IMR-90 (cell line): Measurements from ENCODE around the gene TMEM247. TPM values are rescaled to one million over a fixed set of nuclear protein-coding genes. Genes with fewer than 3 reads are reported as not detected.

Experiments used
- ATAC-seq: fragments of 200-7000 bp; cut with Tn5 transposase; 2 replicates; pipeline ENCODE4 v1.9.1; 2020; ENCODE audit warnings: low read depth, mild to moderate bottlenecking, moderate library complexity
- BruUV-seq: library from RNA; stranded (reverse); fragments of 400-500 nt; replicated peaks from 2 replicates; lab custom pipeline; 2021; lab: Mats Ljungman, UMichigan
- CTCF ChIA-PET: fragments of 300-600 bp; formaldehyde crosslinking; extraction: SDS; loops from one replicate; lab custom pipeline; 2021; ENCODE audit warnings: antibody characterized with exemption; lab: Yijun Ruan, JAX
- POLR2A ChIA-PET: fragments of 300-600 bp; sonication (Branson Sonifier 250); formaldehyde crosslinking; loops from one replicate; lab custom pipeline; 2022; ENCODE audit warnings: antibody characterized with exemption; ENCODE audit not compliant: unreplicated experiment; lab: Charles Lee
- DNase-seq: peaks from one replicate; pipeline ENCODE4 v3.0.0; 2013
- H2AFZ ChIP-seq: replicated peaks from 2 replicates; pipeline ENCODE3; 2013; ENCODE audit warnings: low read length, mild to moderate bottlenecking; ENCODE audit not compliant: poor library complexity
- H2AK5ac ChIP-seq: 2 replicates; pipeline ENCODE4 v1.6.1; 2013; ENCODE audit warnings: low read depth, low read length, inconsistent platforms
- H2AK9ac ChIP-seq: replicated peaks from 2 replicates; pipeline ENCODE3; 2013; ENCODE audit warnings: mild to moderate bottlenecking, low read depth, low read length, moderate library complexity; ENCODE audit not compliant: poor library complexity
- H2BK120ac ChIP-seq: 2 replicates; pipeline ENCODE4 v1.6.1; 2013; ENCODE audit warnings: low read depth, low read length, inconsistent platforms
- H2BK15ac ChIP-seq: 3 replicates; pipeline ENCODE4 v1.6.1; 2013; ENCODE audit warnings: low read depth, low read length, inconsistent platforms
- H2BK20ac ChIP-seq: 2 replicates; pipeline ENCODE4 v1.6.1; 2013; ENCODE audit warnings: low read depth, mild to moderate bottlenecking, inconsistent platforms, low read length, moderate library complexity
- H2BK5ac ChIP-seq: 2 replicates; pipeline ENCODE4 v1.6.1; 2013; ENCODE audit warnings: mild to moderate bottlenecking, low read depth, low read length, inconsistent platforms; ENCODE audit not compliant: poor library complexity, severe bottlenecking
- H3K14ac ChIP-seq: replicated peaks from 2 replicates; pipeline ENCODE4 v1.6.1; 2013; ENCODE audit warnings: low read depth, low read length, inconsistent platforms
- H3K18ac ChIP-seq: 2 replicates; pipeline ENCODE4 v1.6.1; 2013; ENCODE audit warnings: low read depth, low read length, control low read depth
- H3K23ac ChIP-seq: 2 replicates; pipeline ENCODE4 v1.6.1; 2013; ENCODE audit warnings: low read depth, low read length, inconsistent platforms
- H3K27ac ChIP-seq: 2 replicates; pipeline ENCODE4 v1.5.1; 2013; ENCODE audit warnings: mild to moderate bottlenecking, control low read depth, low read length; ENCODE audit not compliant: insufficient read depth
- H3K27me3 ChIP-seq: 2 replicates; pipeline ENCODE4 v1.6.1; 2013; ENCODE audit warnings: low read length; ENCODE audit not compliant: control insufficient read depth, insufficient read depth
- H3K36me3 ChIP-seq: 2 replicates; pipeline ENCODE4 v1.6.1; 2013; ENCODE audit warnings: low read length, mixed read lengths; ENCODE audit not compliant: control insufficient read depth, insufficient read depth
- H3K4ac ChIP-seq: 2 replicates; pipeline ENCODE4 v1.6.1; 2013; ENCODE audit warnings: low read depth, low read length, inconsistent platforms
- H3K4me1 ChIP-seq: 2 replicates; pipeline ENCODE4 v1.6.1; 2013; ENCODE audit warnings: low read length, mixed read lengths; ENCODE audit not compliant: control insufficient read depth, insufficient read depth
- H3K4me2 ChIP-seq: 2 replicates; pipeline ENCODE4 v1.6.1; 2013; ENCODE audit warnings: low read depth, mild to moderate bottlenecking, control low read depth, low read length, moderate library complexity
- H3K4me3 ChIP-seq: 2 replicates; pipeline ENCODE4 v1.5.1; 2013; ENCODE audit warnings: low read depth, mild to moderate bottlenecking, control low read depth, low read length, moderate library complexity; ENCODE audit not compliant: insufficient read depth
- H3K56ac ChIP-seq: 2 replicates; pipeline ENCODE4 v1.6.1; 2013; ENCODE audit warnings: low read length, inconsistent platforms; ENCODE audit not compliant: insufficient read depth; ENCODE audit errors: extremely low read depth
- H3K79me1 ChIP-seq, 2 experiments: 2 replicates each; pipeline ENCODE4 v1.6.1; 2013; ENCODE audit warnings: low read length in 2 of 2, inconsistent platforms in 1 of 2, low read depth in 1 of 2
- H3K9ac ChIP-seq: 2 replicates; pipeline ENCODE4 v1.6.1; 2013; ENCODE audit warnings: low read depth, low read length, control low read depth
- H3K9me1 ChIP-seq: 2 replicates; pipeline ENCODE4 v1.6.1; 2013; ENCODE audit warnings: low read length, inconsistent platforms; ENCODE audit not compliant: insufficient read depth
- H3K9me3 ChIP-seq: 2 replicates; pipeline ENCODE4 v1.6.1; 2013; ENCODE audit warnings: low read length; ENCODE audit not compliant: control insufficient read depth, insufficient read depth
- H4K20me1 ChIP-seq: 2 replicates; pipeline ENCODE4 v1.6.1; 2013; ENCODE audit warnings: low read length, inconsistent platforms; ENCODE audit not compliant: insufficient read depth
- H4K5ac ChIP-seq: 2 replicates; pipeline ENCODE4 v1.6.1; 2013; ENCODE audit warnings: mild to moderate bottlenecking, low read depth, low read length, control low read depth
- H4K8ac ChIP-seq, 2 experiments: 2 replicates each; pipeline ENCODE4 v1.6.1; 2013; ENCODE audit warnings: low read depth in 2 of 2, low read length in 2 of 2, control low read depth in 1 of 2, inconsistent platforms in 1 of 2
- H4K91ac ChIP-seq: 2 replicates; pipeline ENCODE4 v1.6.1; 2013; ENCODE audit warnings: low read depth, low read length, inconsistent platforms; ENCODE audit not compliant: insufficient read depth
- BHLHE40 ChIP-seq: fragments of 150-350 bp; IDR thresholded peaks from 2 replicates; pipeline ENCODE4 v1.6.1; 2016; ENCODE audit warnings: mild to moderate bottlenecking, low read depth, low read length
- CEBPB ChIP-seq: IDR thresholded peaks from 2 replicates; pipeline ENCODE4 v1.6.1; 2012; ENCODE audit warnings: low read depth, low read length, improper control_type of control experiment
- FOS ChIP-seq: fragments of 150-350 bp; IDR thresholded peaks from 2 replicates; pipeline ENCODE4 v1.6.1; 2016; ENCODE audit warnings: low read depth, low read length
- MAFK ChIP-seq: IDR thresholded peaks from 2 replicates; pipeline ENCODE4 v1.6.1; 2012; ENCODE audit warnings: low read depth, low read length, improper control_type of control experiment
- MAZ ChIP-seq: IDR thresholded peaks from 2 replicates; pipeline ENCODE4 v1.6.1; 2012; ENCODE audit warnings: low read depth, mild to moderate bottlenecking, low read length, improper control_type of control experiment, moderate library complexity, borderline replicate concordance
- NFE2L2 ChIP-seq: fragments of 150-350 bp; IDR thresholded peaks from 2 replicates; pipeline ENCODE4 v1.6.1; 2016; ENCODE audit warnings: low read depth, mild to moderate bottlenecking, low read length
- POLR2A ChIP-seq: IDR thresholded peaks from 2 replicates; pipeline ENCODE4 v1.6.1; 2012; ENCODE audit warnings: mild to moderate bottlenecking, low read depth, low read length
- RAD21 ChIP-seq: IDR thresholded peaks from 2 replicates; pipeline ENCODE4 v1.6.1; 2012; ENCODE audit warnings: low read length, improper control_type of control experiment
- RCOR1 ChIP-seq: IDR thresholded peaks from 2 replicates; pipeline ENCODE4 v1.6.1; 2012; ENCODE audit warnings: mild to moderate bottlenecking, low read length, improper control_type of control experiment; ENCODE audit not compliant: insufficient replicate concordance
- RFX5 ChIP-seq: IDR thresholded peaks from 2 replicates; pipeline ENCODE4 v1.8.0; 2012; ENCODE audit warnings: low read depth, mild to moderate bottlenecking, low read length, moderate library complexity
- WGBS, 2 experiments: methylation state at CpG; one replicate each; pipeline versions ENCODE4 v1.1.5 to v1.1.7; 2013; ENCODE audit warnings: missing lambda C conversion rate in 2 of 2; ENCODE audit not compliant: insufficient read length in 1 of 2; ENCODE audit errors: extremely low coverage in 2 of 2; 5-methylcytosine and 5-hydroxymethylcytosine counted together
- dilution Hi-C: fragments of 300-500 bp; cut with HindIII; formaldehyde crosslinking; loops from one replicate; pipeline ENCODE4 v1.14.3; 2018; ENCODE audit warnings: low sequenced_read_pairs; ENCODE audit not compliant: unreplicated experiment
- in situ Hi-C: fragments of 300-500 bp; cut with MboI; formaldehyde crosslinking; loops from 3 replicates; pipeline ENCODE4 v1.14.3; 2019; ENCODE audit warnings: low sequenced_read_pairs, inconsistent platforms, mixed read lengths
- intact Hi-C: fragments of 100-400 bp; cut with micrococcal nuclease; formaldehyde crosslinking; loops from 2 replicates; pipeline ENCODE4 v1.10.0; 2022
- polyA plus RNA-seq, 3 experiments: library from polyadenylated mRNA; depleted of rRNA; stranded (reverse); fragments of >200 nt; gene quantifications; 2 replicates each; pipeline ENCODE4 v1.2.3, GENCODE V29; 2012; ENCODE audit warnings: low replicate concordance in 1 of 3
- total RNA-seq: library from RNA; depleted of rRNA; stranded (reverse); fragments of >200 nt; gene quantifications from 2 replicates; pipeline ENCODE4 v1.2.3, GENCODE V29; 2012
- TF ChIP-seq, protein P1 (sequence below): fragments of 150-350 bp; IDR thresholded peaks from 2 replicates; pipeline ENCODE4 v1.6.1; 2016; ENCODE audit warnings: low read depth, mild to moderate bottlenecking, low read length, moderate library complexity, borderline replicate concordance

The TMEM247 gene
- total and polyA plus RNA-seq, 2 of the 4 experiments (the other 2 are of a cell fraction) = not detected

DNA sequence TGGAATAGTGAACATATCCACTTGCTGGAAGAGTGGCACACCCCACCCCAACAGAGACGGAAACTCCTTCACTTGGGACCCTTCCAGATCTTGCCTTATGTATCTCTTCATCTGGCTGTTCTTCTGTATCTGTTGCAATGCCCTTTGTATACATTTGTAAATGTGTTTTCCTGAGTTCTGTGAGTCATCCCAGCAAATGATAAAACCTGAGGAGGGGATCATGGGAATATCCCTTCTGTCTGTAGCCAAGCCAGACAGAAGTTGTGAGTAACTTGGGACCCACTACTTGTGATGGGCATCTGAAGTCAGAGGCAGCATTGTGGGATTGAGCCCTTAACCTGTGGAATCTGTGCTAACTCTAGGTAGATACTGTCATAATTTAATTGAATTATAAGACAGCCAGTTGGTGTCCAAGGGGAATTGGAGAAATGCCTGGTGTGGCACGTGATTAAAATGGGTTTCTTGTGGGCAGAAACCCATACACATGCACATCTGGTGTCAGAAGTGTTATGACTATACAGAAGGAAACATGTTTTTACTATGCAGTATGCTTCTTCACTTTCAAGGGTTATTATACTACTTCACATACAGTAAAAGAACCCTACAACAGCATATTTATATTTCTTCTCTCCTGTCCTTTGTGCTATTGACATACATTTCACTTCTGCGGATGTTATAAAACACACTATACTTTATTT lies 32.3 kb upstream of the TMEM247 start:
- no peak overlapping the region for H3K4me2 ChIP-seq
- ChIA-PET POLR2A (no interaction called here), CTCF (no interaction called here)
- no peaks in the 10 kb centered on the region; the same call in 1 of the 2 replicates for H3K9me1 ChIP-seq
- H3K27ac ChIP-seq = peak overlapping the region; percentile 70; the same call in 1 of the 2 replicates
- dilution Hi-C loops (no loop called here), intact Hi-C loops (no loop called here), in situ Hi-C loops (no loop called here)
- peak overlapping the region; percentile 60 for H2AK5ac ChIP-seq
- peak overlapping the region; percentile 18; the same call in 1 of the 2 replicates for H2BK120ac ChIP-seq
- H3K4ac ChIP-seq = peak overlapping the region; percentile 24; the same call in 1 of the 2 replicates
- no peak overlapping the region for H3K4me3 ChIP-seq
- H3K14ac ChIP-seq = no peak overlapping the region
- peak overlapping the region; percentile 69; the same call in 1 of the 3 replicates for H2BK15ac ChIP-seq
- H4K20me1 ChIP-seq = no peaks in the 10 kb centered on the region
- peaks cover 16% of the 10 kb centered on the region for H3K4me1 ChIP-seq
- ATAC-seq (peak; percentile 59), DNase-seq (peak; percentile 92)
- H3K36me3 ChIP-seq = no peaks in the 10 kb centered on the region
- no peak overlapping the region for H3K56ac ChIP-seq
- no peak overlapping the region for H3K9ac ChIP-seq
- H2AFZ ChIP-seq = no peak overlapping the region
- TF ChIP-seq CEBPB (peak; percentile 89), RFX5 (no peak), RAD21 (no peak), MAFK (no peak), POLR2A (no peak), MAZ (no peak; the same call in 1 of the 2 replicates), BHLHE40 (0 out of 2 replicates have a peak, but pooled peaks have one; percentile 16), FOS (peak; percentile 92; the same call in 1 of the 2 replicates), RCOR1 (peak; percentile 78), NFE2L2 (no peak)
- TF ChIP-seq, protein P1, sequence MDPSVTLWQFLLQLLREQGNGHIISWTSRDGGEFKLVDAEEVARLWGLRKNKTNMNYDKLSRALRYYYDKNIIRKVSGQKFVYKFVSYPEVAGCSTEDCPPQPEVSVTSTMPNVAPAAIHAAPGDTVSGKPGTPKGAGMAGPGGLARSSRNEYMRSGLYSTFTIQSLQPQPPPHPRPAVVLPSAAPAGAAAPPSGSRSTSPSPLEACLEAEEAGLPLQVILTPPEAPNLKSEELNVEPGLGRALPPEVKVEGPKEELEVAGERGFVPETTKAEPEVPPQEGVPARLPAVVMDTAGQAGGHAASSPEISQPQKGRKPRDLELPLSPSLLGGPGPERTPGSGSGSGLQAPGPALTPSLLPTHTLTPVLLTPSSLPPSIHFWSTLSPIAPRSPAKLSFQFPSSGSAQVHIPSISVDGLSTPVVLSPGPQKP = no peak
- H2BK5ac ChIP-seq = peak overlapping the region; percentile 25
- peak overlapping the region; percentile 35; the same call in 1 of the 2 replicates for H2BK20ac ChIP-seq
- peak overlapping the region in 1 of 2 experiments; percentile 51; a peak in 2 of 4 replicates for H4K8ac ChIP-seq
- no peaks in the 10 kb centered on the region for H3K79me1 ChIP-seq
- no peak overlapping the region for H2AK9ac ChIP-seq
- H3K18ac ChIP-seq = peak overlapping the region; percentile 8; the same call in 1 of the 2 replicates
- BruUV-seq = no TSS peak
- no CpG with 5 or more reads among the region's 3 CpGs for WGBS, 2 experiments
- no peak overlapping the region for H3K23ac ChIP-seq
- no peaks in the 10 kb centered on the region for H3K27me3 ChIP-seq
- H4K91ac ChIP-seq = no peak overlapping the region; the same call in 1 of the 2 replicates
- peak overlapping the region; percentile 3; the same call in 1 of the 2 replicates for H4K5ac ChIP-seq
- 0 out of 2 replicates have a peak, but pooled peaks cover 3% of the 10 kb centered on the region for H3K9me3 ChIP-seq
